GM21515 (cell line): ENCODE measurements around the gene GNG12.

Experiments
- ATAC-seq: cut with Tn5 transposase; IDR thresholded peaks from one replicate; pipeline ENCODE4 v1.9.1; 2021; ENCODE audit not compliant: unreplicated experiment

The GNG12 gene

DNA sequence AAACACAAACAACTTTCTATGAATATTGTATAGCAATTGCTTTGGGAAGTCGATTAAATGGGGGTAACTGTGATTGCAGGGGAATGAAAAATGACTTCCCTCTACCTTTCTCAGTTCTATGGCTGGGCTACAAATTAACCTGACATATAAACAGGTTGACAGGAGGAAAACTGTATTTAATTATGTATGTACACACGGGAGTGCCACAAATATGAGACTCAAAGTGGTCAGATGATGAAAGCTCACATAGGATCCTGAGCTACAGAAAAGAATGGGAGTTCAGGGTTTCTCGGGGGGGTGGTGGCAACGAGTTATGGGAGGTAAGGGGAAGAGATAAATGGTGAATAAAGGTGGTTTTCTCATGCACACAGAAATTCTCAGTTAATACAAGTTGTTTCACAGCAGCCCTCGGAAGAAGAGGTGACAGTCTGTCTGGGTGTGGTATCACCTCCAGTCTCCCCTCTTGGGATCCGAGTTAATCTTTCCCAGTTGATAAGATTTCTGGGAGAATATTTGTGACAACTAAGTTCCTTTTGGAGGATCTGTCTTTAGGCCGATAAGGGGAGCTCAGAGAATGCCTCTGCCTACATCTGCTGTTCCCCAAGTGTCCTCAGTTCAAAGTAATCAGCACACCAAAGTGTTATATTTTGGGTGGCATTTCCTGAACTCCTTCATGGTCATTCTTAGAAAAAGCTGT lies 122.0 kb downstream of the GNG12 start:
- peak; percentile 25 for ATAC-seq

DNA sequence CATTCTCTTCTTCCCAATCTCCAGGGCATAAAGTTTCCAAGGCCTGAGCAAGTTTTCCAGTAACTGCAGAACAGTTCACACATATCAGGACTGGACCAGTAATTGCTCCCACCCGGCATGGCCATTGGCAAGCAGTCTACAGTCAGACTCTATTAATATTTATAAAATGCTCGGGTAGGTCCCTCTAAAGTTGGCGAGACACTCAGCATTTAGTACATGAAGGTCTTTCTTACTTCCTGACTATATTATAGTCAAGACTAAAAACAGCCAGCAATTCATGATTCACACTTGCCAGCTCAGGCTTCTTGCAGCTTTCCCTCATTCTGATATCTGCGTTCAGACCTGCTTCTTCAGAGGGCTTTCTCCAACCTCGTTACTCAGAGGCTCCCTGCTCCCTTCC lies 122.8 kb downstream of the GNG12 start:
- no peak for ATAC-seq

DNA sequence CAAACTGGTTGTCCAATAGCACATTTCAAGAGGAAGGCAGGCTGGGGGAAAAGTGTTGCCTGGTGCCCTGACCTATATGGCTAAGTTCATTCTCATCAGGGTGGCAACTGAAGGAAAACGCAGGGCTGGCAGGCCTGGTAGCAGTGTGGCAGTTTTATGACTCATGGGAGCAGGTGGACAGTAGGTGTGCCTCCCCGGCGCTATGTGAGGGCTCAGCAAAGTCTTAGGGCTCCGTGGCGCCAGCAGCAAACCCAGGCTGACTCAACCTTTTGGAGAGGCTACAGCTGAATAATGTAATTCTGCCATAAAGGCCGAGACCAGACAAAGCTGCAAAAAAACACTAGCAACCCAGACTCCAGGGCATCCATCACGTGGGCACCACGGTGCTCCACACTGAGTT lies 124.7 kb downstream of the GNG12 start:
- no peak for ATAC-seq

DNA sequence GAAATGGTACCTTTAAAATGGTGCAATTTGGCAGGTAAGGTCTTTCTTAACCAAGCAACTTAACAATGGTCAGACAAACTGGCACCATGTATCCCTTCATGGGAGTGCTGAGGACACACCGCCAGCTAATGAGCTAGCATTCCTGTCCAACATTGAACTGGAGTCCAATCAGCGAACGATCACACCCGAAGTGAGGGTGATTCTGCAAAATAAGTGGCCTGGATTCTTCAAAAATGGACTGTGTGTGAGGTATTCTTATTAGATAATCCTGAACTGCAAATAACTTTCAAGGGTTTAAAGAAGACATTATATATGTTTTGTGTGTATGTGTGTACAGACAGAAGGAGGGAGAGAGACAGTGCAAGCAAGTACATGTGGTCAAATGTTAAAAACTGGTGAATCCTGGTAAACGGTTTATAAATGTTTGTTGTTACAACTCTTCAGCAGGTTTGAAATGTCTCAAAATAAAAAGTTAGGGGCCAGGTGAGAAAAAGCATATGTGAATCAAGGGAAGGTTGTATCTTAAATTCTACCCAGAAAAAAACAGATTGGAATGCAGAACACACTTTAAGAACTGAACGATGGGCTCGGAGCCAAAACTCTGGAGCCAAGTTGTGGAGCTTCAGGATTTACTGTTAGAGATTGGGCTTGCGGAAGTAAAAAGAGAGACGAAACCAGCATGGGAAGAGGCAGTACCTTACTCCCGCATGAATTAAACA lies 127.4 kb downstream of the GNG12 start:
- no peak for ATAC-seq

DNA sequence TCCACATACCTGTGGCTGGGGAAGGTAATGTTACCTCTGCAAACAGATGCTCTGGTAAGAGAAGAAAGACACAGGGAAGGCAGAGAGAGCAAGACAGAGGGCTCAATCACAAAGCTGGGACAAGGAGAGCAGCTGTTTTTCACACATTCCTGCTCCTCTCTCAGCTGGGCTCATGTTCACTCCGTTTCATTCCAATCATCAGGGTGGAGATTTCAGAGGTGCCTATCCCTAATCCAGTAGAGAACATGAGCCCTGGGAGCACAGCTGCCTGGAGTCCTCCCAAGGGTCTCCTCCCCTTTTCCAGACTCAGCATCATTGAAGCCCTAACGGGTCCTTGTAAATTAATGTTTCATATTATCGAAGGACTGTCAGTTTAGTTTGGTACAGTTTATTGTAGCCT lies 128.9 kb downstream of the GNG12 start:
- no peak for ATAC-seq

DNA sequence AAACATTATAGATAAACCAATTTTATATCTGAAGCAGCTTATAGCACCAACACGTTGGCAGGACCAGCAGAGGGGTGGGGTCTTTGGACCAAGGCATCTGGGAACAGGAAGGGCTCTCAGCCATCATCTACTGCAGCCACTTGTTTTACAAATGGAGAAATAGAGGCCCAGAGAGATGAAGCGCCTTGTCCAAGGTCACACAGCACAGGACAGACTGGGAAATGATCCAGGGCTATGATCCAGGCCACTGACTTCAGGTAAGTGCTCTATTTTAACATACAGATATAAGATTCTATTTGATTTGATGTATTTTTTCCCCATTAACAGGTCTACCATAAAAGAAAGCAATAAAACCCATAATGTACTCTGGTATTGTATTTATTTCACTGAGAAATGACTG lies 131.4 kb downstream of the GNG12 start:
- no peak for ATAC-seq

DNA sequence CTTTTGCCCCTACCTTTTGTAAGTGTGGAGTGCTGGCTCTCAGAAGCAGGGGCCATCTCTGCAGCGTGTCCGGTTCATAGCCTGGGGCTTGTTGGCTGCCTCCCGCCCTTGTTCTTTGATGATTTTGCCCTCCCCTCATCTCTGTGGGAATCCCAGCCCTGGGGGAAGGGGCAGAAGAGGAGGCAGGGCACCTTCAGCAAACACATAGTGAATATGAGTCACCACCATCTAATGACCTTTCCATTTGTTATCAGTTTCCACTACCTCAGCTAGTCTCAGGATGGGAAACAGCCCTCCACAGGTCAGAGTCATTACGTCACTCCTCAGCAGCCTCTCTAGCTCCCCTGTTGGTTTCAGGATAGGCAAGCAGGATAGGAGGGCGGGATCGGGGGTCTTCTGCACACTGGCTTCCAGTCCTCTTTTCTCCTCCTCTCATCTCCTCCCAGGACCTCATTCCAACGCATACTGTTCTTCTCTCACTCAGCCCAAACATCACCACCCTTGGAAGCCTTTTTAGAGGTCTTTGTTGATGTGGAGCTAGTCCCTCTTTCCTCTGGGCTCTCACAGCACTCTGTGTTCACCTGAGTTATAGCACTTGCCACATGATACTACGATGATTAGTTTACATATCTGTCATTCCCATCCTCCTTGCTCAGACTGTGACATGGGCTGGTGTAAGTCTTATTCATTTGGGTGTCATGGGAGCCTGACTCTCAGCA lies 132.4 kb downstream of the GNG12 start:
- ATAC-seq = no peak

DNA sequence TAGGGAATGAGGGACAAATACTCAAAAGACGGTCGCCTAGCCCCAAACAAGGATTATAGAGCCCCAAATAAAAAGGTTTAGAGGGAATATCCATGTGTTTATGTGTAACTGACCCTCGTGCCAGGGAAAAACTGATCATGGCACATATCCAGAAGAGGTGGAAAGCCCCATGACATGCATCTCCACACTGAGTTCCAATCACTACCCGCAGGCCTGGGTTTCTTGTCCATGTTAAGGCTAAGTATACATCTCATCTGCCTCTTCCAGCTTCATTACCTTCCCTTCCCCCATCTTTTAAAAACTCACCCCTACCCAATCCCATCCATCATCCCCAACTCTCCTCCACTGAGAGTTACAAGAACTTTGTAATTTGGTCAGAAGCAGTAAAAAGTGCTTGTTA lies 133.0 kb downstream of the GNG12 start:
- no peak for ATAC-seq

DNA sequence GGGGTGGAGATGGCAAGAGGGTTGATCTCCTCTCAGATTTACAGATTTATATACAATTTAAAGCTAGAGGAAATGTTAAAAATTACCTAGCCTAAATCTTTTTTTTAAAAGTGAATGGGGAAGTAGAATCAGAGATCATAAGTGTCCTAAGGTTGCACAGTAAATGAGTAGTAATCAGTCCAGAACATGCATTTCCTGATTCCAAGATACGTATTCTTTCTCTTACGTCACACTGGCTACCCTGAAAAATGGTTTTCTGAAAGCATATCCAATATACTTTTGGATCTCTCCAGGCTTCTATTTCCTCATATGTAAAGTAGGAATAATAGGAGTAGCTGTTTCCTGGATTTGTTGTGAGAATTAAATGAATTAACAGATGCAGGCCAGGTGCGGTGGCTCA lies 136.6 kb downstream of the GNG12 start:
- ATAC-seq = no peak

DNA sequence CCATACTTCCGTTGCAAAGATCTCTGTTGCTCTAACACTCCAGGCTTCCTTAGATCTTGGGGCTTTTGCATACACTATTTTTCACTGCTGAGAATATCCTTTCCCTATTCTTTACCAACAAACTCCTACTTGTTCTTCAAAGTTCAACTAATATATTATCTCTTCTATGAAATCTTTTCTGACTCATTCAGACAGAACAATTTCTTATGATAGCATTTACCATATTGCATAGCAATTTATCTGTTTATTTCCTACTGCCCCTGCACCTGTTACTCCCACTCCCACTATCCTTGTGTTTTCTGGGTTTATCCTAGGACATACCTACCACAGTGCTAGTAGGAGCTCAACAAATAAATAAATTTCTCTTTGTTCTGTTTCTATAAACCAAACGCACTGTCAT lies 137.3 kb downstream of the GNG12 start:
- no peak for ATAC-seq

DNA sequence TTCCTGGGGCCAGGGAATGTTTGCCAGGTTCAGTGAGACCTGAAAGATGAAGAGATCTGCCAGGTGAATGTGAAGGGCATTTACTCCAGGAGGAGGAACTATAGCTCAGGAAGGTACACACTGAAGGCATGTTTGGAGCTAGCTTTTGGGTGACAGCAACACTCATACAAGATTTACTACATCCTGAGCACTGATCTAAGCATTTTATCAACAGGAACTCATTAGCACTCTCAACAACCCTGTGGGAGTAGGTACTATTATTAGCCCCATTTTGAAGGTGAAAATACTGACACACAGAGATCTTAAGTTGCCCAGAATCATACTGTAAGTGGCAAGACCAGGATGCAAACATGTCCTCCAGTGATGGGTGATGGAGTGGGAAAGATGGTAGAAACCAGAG lies 141.6 kb downstream of the GNG12 start:
- no peak for ATAC-seq

DNA sequence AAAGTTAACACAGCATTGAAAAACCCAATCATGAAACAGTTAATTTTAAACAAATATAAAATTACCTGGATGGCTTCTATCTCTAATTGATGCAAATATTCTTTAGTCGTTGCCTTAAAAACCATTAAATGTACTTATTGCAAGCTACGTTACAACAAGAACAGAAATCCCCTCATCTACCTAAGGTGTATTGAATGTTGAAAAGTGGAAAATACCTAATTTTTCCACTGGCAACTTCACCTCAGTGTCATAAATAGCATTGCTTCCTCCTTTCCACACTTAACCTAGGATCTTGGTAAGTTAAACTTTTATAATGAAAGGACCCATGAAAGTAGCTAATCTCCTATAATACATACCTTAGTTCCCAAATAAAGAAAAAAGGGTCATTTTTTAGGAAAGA lies 142.9 kb downstream of the GNG12 start:
- no peak for ATAC-seq

DNA sequence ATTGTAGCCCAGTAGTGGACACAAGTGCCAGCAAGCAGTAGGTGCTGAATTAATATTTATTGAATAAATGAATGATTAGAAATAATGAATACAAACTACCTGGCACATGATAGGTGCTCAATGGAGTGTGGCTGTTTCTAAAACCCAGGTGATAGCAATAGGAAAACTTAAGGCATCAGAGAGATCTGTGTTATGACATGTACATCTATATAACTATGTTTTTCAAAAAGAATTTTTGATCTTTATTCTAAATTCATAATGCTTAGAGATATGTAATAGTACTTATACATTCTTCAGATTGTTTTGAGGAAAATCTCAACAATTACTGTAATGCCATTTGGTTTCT lies 143.3 kb downstream of the GNG12 start:
- no peak for ATAC-seq

DNA sequence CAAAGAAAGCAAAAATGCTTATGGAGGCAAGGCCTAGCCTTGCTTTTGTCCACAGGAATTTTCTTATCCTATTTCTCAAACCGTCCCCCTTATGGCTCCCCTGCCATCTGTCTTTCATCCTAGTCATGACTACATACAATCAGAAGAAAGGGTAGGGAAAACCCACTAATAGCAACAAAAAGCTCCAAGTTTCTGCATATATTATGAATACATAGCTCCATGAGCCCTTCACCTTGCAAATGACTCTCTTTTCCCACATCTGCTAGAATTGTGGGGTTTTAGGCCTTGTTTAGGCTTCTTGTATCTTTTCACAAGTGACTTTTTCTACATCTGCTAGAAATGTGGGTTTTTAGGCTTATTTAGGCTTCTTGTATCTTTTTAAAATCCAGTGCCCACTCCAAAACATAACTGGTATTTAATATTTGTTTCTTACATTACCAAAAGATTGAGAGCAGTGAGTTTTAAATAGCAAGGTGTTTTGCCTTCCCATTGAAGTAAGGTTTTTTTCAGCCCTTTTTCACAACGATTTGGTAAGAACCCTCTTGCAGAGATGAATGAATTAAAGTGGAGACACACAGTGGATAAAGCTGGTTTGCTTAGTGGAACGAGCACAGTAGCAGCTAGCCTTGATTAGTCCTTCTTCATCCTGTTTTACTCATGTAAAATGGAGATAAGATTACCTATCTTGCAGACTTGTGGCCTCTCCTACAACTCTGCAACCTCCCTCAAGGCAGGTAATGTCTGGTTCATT lies 143.8 kb downstream of the GNG12 start:
- no peak for ATAC-seq

DNA sequence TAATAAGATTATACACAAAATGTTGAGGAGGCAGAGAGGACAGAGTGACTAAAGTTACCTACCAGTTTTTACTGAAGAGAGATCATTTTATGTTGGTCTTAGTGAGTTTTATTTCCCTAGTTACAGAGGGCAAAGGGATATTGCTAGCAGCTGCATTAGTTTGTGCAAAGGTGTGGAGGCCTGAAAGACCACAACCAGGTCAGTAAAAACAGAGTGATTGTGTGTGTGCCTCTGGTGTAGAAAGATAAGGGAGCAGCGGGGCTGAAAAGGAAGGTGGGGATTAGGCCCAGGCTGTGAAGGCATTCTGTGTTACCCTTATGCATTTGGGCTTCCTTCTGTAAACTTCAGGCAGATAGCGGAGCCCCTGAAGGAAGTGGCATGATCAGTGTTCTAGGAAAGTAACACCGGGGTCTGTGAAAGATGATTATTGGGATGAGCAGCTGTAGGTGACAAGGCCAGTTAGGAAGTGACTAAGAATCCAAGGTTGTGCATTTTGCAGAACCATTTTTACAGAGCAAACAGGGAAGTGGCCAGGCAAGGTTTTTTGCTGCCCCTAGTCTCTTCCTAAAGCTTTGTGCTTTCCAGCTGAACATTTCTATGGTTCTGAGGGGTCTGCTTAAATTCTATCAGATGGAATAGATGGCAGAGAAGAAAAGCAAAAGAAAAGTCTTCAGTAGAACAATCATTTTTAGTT lies 144.6 kb downstream of the GNG12 start:
- no peak for ATAC-seq

DNA sequence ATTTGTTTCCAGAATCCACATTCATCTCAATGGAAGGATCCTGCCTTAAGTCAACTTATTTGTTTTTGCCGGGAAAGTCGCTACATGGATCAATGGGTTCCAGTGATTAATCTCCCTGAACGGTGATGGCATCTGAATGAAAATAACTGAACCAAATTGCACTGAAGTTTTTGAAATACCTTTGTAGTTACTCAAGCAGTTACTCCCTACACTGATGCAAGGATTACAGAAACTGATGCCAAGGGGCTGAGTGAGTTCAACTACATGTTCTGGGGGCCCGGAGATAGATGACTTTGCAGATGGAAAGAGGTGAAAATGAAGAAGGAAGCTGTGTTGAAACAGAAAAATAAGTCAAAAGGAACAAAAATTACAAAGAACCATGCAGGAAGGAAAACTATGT lies 145.6 kb downstream of the GNG12 start:
- ATAC-seq = no peak

DNA sequence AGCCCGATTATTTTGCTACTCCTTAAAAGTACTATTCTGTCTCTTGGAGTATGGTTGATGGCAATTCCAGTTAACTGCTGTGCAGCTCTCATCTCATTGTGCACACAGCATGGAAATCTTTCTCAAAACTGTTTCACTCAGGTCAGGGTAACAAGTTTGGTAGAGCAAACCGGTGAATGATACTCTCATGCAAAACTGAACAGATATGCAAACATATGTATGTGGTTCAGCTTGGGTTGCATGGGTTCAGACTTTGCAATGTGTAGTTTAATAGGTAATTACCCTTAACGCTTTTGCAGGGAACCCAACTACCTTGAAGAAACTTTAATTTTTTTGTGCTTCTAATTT lies 146.1 kb downstream of the GNG12 start:
- ATAC-seq = no peak

DNA sequence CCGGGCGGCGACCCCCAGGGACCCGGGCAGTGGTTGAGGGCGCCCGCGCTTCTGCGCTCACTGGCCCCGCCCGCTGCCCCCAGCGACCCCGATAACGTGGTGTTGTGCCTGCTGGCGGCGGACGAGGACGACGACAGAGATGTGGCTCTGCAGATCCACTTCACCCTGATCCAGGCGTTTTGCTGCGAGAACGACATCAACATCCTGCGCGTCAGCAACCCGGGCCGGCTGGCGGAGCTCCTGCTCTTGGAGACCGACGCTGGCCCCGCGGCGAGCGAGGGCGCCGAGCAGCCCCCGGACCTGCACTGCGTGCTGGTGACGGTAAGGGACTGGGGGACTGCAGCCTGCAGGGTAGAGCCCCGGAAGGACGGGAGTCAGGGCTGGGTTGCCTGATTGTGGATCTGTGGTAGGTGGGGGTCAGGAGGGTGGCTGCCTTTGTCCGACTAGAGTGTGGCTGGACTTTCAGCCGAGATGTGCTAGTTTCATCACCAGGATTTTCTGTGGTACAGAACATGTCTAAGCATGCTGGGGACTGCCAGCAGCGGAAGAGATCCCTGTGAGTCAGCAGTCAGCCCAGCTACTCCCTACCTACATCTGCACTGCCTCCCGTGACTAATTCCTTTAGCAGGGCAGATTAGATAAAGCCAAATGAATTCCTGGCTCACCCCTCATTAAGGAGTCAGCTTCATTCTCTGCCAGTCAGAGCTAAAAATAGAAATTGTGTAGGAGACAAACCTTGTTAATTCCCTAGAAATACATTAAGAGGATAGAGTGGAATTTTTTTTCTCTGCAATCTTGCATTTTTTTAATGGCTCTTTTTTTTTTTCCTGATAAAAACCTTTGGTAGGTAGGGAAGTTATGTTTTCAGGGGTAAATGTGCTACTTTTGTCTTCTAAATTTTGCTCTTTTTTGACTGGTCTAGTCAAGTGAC lies 146.7 kb downstream of the GNG12 start:
- ATAC-seq = peak; percentile 29

DNA sequence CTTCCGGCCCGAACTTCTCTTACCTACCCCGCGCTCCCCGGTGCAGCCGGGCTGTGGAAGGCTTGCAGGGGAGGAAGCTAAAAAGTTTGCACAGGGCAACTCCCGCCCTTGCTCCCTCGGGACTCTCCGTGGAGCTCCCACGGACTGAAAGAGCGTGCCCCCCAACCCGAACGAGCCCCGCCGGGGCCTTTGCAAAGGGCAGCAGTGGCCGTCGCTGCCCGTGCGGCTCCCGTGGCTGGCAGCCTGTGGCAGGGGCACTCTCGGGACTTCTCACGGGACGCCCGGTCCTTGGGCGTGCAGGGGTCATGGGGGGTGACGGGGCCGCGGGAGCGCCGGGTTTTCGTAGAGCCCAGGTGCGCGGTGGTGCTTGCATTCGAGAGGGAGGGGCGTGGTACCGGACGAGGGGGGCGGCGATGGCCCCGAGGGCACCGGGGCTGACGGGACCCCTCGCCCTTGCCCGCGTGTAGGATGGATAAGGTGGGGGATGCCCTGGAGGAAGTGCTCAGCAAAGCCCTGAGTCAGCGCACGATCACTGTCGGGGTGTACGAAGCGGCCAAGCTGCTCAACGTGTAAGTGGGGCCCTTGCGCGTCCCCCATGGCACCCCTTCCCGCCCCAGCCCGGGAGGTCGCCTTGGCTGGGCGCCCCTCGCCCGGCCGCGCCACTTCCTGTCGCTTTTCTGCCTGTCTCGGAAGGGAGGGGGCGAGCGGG lies 147.6 kb downstream of the GNG12 start:
- ATAC-seq = peak; percentile 16
